Activated CD4-positive, alpha-beta T cell treated with anti-CD3 and anti-CD28 coated beads for 4 hours (primary cell): ENCODE data around the gene DDR2.

Experiments
- DNase-seq, 2 donors: peaks; one replicate each; pipeline ENCODE4 v3.0.0-alpha.2; 2020

DDR2 gene

DNA sequence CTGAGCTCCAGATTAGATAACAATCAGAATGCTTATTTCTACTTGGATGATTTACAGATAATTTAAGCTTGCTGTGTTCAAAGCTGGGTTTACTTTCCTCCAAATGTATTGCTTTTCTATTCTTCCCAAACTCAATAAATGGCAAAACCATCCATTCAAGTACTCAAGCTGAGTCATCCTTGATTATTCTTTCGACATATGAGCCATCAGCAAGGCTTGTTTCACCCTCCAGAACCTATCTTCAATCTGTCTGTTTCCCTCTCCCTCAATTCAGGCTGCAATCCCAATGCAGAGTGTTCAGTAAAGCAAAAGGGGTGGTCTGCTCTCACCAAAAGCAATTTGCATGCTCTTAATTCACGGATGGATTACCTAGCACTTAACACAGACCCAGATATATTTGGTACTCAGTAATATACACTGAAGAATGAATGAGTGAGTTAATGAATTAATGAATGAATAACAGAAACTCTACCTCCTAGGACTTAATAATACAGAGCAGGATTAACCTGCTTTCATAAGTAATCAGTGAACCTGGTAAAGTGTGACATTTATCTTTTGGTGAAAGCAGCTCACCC is 41.9 kb downstream of the DDR2 start:
- DNase-seq, result no peak

DNA sequence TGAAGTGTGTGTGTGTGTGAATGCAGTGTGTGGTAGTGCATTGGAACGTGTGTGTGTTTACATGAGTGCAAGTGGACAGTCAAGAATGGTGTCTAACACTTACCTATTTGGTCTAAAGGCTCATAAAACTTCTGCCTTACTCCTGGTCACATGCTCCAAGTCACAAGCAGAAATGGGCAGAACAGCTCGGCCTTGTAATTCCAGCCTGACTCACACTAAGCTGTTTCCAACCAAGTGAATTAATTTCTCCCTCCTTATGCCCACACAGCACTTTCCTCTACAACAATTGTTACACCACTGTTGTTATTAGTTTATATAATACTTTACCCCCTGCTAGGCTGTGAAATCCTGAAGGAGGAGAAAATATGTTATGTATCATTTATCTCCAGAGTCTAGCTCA is 43.8 kb downstream of the DDR2 start:
- DNase-seq, result no peak

GRCh38 chr1:162676750-162677149 is 44.5 kb downstream of the DDR2 start:
- no peak for DNase-seq

GRCh38 chr1:162677607-162678371 is 45.5 kb downstream of the DDR2 start:
- DNase-seq, result no peak

DNA sequence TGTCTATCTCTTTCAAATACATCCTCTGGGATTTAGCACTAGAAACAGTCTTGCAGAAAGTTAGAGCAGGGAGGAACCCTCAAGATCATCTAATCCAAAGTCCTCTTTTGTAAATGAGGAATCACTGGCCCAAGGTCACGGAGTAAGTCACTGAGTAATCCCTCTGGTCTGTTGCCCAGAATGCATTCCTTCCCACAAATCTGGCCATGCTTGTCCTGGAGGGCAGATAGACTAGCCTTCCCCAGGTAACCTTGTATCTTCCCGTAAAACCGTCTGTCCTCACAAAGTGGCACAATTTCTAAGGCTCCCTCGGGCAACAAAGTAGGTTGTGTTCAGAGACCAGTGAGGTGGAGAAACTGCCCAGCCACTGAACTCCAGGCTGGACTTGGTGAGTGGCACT is 46.2 kb downstream of the DDR2 start:
- DNase-seq, result no peak

DNA sequence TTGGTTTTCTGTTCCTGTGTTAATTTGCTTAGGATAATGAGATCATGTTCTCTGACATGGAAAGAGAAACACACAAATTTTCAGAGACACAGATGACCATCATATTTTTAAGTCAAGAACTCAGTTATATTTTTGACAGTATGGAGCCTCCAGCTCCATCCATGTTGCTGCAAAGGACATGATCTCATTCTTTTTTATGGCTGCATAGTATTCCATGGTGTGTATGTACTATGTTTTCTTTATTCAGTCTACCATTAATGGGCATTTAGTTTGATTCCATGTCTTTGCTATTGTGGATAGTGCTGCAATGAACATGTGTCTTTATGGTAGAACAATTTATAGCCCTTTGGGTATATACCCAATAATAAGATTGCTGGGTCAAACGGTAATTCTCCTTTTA is 47.0 kb downstream of the DDR2 start:
- no peak for DNase-seq

- no peak for DNase-seq
Measured at GRCh38 chr1:162680419-162681121, 48.3 kb downstream of the DDR2 start.

DNA sequence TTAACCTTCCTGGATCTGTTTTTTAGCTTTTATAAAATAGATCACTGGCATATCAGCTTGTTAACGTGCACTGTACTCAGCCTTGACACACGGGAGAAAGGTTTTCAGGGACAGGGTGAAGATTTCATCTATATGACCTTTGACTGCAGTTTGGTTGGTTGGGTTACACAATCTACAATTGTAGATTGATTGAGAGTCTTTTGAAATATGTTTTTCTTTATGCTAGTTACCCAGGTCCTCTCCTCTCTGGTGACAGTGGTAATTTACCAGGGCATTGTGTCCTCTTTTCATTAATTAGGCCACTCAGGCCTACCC is 48.8 kb downstream of the DDR2 start:
- DNase-seq, result no peak

- no peak for DNase-seq
Measured at GRCh38 chr1:162682013-162682419, 49.8 kb downstream of the DDR2 start.

DNA sequence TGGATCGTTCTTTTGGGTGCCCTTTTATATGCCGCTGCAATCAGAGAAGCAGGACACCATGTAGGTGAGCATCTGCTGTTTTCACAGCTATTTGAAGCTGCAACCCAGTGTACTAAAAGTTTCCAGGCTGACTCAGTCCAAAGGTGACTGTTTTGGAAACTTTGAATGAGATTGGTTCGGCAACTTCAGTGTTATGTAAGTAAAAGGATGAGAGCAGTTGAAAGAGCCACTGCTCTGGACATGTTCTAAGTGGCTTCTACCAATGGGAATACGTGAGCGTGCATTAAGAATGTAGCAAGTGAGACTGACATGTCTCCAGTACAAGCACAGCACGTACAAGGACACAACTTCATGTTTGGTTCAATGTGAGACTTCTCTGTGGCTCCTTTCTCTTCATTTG is 55.6 kb downstream of the DDR2 start:
- no peak for DNase-seq

- DNase-seq, result no peak
Measured at GRCh38 chr1:162688521-162688920, 56.3 kb downstream of the DDR2 start.

- no peak for DNase-seq
Measured at GRCh38 chr1:162688931-162689330, 56.7 kb downstream of the DDR2 start.

DNA sequence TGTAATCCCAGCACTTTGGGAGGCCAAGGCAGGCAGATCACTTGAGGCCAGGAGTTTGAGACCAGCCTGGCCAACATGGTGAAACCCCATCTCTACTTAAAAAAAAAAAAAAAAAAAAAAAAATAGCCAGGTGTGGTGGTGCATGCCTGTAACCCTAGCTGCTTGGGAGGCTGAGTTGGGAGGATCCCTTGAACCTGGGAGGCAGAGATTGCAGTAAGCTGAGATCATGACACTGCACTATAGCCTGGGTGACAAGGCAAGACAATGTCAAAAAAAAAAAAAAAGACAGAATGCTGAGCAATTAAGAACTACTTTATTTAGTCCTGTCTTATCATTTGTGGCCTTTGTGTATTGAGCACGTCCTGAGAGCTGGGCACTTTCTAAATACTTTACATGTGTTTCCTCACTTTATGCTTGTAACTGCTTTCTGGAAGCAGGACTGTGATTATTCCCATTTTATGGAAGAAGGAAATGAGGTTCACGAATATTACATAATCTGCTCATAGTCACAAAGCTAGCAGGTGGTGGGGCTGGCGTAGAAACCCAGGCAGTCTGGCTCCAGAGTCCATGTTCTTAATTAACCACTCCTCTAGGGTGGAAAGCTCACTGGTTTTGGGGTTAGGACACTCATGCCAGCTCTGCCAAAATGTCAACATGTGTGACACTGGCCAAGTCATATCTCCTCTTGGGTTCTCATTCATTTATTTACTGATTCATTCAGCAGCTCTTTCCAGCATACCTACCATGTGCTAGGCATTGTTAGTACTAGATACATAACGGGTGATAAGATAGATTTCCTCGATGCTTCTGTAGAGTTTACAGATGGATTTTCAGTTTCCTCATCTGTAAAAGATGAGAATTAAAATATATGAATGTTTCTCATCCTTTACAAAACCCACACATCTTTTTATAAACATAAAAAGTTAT is 57.7 kb downstream of the DDR2 start:
- no peak for DNase-seq

- DNase-seq, result no peak
Measured at GRCh38 chr1:162690672-162691434, 58.6 kb downstream of the DDR2 start.

DNA sequence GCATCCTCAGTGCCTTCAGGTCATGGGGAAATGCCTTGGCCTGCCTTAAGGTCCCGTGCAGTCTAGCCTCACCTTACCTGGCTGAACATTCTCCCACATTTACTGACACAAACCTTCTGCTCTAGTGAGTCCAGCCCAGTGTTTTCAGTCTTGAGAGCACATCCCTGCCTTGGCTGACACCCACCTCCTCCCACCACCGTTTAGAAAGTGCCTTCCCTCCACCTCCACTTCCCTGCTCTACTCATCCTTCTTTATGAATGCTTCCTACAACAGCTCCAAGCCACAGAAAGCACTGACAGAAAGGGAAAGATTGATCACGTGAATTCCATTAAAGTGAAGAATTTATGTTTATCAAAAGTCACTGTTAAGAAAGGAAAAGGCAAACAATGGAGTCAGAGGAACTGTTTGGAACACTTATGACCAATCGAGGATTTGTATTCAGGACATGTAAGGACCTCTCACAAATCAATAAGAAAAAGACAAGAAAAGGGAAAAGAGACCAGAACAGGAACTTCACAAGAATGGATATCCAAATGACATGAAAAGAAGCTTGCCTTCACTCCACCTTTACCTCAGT is 59.8 kb downstream of the DDR2 start:
- DNase-seq, result no peak

DNA sequence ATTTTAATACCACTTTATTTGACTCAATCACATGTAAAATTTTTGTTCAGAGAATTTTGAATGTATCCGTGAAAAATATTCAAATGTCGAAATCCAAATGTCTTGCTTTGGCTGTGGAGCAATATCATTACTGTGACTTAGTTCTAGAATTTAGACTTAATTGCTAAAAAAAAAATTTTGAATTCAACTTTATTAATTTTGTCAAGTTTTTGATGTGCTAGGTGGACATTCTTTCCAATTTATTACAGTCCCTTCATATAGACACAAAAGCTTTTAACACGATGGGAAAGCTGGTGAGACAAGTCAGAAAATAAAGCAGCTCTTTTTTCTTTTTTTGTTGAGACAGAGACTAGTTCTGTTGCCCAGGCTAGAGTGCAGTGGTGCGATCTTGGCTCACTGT is 62.6 kb downstream of the DDR2 start:
- DNase-seq, result no peak

- no peak for DNase-seq
Measured at GRCh38 chr1:162695687-162696086, 63.4 kb downstream of the DDR2 start.

GRCh38 chr1:162696286-162696862 is 64.1 kb downstream of the DDR2 start:
- no peak for DNase-seq

- DNase-seq, result no peak
Measured at GRCh38 chr1:162697140-162697895, 65.1 kb downstream of the DDR2 start.

DNA sequence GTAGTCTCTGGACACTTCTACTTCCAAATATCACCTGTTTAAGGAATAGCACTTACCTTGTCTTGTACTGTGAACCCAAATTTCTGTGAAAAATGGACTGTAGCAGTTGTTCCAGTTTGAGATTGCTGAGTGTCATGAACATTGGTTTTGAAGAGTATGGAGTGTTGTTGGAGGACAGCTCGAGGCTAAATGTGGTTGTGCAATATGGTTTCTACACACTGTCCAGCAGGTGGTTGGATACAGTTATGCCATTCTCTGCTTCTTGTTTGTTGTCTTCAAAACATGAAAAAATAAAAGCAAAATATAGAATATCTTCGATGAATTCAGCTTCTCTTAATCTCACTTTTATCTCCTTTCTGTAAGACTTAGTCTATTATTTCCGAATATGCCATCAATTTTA is 67.1 kb downstream of the DDR2 start:
- DNase-seq, result no peak

GRCh38 chr1:162700131-162700530 is 67.9 kb downstream of the DDR2 start:
- DNase-seq, result no peak
